HG02642 (cell line): ENCODE results near the gene OR51T1.
"Not testable (repeated sequence)": the region's sequence is repeated elsewhere in the genome, so short reads cannot be mapped to it uniquely, and the experiment has no call there.

Experiments used
- ATAC-seq: cut with Tn5 transposase; IDR thresholded peaks from one replicate; pipeline ENCODE4 v1.9.1; 2021; ENCODE audit warnings: mild to moderate bottlenecking; ENCODE audit not compliant: unreplicated experiment, poor library complexity

Gene OR51T1, protein sequence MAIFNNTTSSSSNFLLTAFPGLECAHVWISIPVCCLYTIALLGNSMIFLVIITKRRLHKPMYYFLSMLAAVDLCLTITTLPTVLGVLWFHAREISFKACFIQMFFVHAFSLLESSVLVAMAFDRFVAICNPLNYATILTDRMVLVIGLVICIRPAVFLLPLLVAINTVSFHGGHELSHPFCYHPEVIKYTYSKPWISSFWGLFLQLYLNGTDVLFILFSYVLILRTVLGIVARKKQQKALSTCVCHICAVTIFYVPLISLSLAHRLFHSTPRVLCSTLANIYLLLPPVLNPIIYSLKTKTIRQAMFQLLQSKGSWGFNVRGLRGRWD

DNA sequence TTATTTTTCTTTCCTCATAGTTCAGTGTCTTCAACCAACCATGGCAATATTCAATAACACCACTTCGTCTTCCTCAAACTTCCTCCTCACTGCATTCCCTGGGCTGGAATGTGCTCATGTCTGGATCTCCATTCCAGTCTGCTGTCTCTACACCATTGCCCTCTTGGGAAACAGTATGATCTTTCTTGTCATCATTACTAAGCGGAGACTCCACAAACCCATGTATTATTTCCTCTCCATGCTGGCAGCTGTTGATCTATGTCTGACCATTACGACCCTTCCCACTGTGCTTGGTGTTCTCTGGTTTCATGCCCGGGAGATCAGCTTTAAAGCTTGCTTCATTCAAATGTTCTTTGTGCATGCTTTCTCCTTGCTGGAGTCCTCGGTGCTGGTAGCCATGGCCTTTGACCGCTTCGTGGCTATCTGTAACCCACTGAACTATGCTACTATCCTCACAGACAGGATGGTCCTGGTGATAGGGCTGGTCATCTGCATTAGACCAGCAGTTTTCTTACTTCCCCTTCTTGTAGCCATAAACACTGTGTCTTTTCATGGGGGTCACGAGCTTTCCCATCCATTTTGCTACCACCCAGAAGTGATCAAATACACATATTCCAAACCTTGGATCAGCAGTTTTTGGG, at the start of gene OR51T1:
TSS of gene OR51T1 (plus strand) at position 41 of the 641 bp plus-strand sequence. CDS start at position 41, 0 bp downstream.
- no peak for ATAC-seq

DNA sequence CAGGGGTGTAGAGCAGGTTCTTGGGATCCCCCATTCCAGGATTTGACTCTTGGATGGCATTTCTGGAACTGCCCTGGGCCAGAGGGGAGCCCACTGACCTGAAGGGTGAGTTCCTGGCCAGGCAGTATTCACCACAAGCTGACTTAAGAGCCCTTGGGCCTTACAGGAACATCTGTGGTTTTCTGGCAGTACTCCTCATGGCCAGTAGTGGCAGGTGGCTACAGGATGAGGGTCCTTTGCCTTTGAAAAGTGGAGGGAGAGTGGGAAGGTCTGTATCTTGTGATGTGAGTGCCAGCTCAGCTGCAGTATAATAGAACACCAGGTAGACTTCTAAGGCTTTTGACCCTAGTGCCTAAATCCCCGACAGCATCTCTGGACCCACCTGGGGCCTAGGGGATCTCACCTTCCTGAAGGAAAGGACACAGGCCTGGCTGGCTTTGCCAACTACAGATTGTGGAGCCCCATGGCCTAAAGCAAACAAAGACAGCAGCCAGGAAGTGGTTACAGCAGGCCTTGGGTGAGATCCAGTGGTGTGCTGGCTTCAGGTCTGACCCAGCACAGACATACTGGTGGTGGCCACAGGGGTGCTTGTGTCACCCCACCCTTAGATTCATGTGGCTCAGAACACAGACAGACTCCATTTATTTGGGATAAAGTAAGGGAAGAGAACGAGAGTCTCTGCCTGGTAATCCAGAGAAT, 41.7 kb upstream of the OR51T1 start:
- ATAC-seq: no peak

DNA sequence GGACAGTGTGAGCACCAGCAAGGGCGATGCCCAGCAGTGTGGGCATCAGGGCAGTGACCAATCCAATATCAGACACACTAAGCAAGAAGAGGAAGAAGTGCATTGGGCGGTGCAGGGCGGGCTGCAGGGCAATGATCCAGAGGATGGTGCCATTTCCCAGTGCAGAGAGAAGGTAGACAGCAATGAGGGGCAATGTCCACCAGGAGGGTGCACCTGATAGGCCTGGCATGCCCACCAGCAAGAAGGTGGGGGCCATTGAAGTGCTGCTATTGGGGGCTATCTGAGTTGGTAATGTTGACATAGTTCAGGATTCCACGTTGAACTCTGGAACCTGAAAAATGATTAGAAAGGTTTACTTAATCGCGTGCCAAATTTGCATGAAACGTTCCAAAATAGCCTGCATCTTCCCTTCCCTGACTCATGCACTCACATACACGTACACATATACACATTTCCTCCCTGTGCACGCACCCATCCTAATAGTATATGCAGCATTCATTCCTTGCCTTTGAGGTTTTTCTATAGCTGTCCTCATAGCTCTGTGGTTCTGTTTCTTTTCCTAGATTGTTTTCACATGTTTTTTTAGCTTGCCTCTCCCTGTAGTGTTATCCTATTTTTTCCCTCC, 32.7 kb upstream of the OR51T1 start, which contains the start of gene OR51S1:
TSS of gene OR51S1 (minus strand) at position 301 of the 625 bp plus-strand sequence. CDS start at position 301, 0 bp downstream.
- ATAC-seq: no peak

DNA sequence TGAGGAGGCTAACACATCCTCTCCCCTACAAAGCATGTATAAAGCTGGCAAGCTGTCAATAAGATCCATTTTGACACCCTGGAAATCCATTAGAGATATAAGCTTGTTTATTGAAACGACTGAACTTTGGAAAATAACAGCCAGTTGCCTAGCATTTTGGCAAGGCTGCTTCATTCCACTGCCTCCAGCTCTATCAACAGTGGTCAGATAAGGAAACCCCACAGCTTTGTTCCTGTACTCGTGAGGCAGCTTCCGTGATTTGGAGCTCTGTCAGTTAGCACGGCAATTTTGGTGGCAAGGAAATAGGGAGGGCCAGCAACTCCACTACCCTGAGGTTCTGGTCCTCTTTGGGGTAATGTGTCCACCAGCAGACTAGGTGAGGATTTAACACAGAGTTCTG, 30.7 kb upstream of the OR51T1 start:
- no peak for ATAC-seq

DNA sequence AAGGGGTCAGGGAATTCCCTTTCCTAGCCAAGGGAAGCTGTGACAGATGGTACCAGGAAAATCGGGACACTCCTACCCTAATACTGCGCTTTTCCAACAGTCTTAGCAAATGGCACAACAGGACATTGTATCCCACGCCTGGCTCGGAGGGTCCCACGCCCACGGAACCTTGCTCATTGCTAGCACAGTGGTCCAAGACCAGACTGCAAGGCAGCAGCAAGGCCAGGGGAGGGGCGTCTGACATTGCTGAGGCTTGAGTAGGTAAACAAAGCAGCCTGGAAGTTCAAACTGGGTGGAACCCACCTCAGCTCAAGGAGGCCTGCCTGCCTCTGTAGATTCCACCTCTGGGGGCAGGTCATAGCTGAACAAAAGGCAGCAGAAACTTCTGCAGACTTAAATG, 27.4 kb upstream of the OR51T1 start:
- not testable (repeated sequence) for ATAC-seq

DNA sequence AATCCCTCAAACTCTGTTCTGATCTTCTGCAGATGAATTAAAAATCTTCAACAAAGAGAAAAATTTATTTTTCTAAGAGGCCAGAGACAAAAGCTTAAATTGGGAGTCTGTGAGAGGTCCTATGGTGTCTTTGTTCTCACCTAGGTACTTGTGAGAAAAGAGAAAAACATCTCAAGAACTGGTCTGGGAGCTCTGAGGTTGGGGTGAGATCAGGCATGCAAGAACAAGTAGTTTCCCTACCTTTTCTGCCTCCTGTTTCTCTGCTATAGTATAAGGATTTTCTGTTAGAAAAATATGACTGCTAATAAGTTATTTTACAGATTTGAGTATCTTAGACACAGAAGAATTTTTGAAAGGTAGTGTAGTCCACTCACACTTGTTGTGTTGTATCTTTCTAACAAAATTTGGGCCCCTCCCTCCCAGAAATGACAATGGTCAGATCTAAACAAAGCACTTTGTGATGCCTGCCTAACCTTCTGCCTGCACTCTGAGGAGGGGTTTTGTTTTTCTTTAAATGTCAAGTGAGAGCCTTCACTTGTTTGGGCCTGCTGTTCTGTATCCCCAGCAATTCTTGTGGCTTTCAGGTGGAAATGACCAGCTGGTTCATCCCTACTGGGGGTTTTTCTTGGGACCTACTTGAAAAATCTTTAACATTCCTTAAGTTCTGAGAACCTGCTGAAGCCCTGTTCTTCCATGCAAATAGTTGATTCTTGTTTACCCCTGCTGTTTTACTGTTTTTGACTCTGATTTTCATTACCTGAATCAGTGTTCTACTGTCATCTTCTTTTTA, 19.1 kb upstream of the OR51T1 start:
- ATAC-seq: no peak

DNA sequence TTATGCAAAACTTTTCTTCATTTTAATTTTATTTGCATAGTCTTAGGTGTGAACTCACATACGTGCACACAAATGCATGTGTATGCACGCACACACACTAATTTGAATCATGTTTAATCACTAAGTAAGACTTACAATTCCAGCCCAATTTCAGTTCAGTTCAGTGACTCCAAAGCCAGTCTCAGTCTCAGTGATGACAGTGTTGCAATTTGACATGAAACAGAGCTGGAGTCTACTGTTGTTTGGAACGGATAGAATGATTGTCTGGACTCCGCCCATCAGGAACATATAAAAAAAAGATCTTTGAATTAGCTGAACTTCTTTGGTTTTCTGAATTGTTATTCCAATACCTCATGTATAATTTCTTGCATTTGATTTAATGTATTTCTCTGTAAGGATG, 17.8 kb upstream of the OR51T1 start:
- ATAC-seq: no peak

DNA sequence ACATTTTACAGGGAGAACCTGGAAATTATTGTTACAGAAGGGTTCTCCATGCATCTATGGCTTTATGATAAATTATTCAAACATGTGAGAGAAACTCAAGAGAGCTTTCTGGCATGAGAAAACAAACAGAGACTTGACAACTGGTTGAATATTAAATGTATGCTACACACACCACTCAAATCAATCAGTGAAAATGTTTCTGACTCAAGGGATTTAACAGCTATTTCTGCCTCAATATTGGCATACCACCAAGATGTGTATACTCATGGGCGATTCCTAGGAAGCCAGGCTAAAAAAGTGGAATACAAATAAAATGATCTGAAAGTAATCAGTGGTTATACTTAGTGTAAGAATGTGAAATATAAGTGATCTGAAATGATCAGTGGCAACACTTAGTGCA, 15.8 kb upstream of the OR51T1 start:
- ATAC-seq: no peak

DNA sequence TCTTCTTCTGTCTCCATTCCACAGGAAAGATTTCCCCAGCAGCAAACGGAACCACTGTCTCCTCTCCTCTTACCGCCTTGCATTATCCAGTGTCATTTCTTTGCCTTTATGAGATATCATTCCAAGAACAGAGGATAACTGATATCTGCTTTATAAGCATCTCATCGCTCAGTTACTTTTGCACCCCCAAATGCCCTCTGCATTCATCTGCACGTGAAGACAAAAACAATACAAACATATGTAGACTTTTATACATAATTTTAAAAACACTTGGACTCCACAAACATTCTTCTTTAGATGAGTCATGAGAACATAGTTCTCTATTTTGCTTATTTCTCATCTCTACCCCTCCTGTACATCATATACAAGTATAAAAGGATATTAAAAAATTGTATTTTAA, 512 bp upstream of the OR51T1 start:
- ATAC-seq: no peak

DNA sequence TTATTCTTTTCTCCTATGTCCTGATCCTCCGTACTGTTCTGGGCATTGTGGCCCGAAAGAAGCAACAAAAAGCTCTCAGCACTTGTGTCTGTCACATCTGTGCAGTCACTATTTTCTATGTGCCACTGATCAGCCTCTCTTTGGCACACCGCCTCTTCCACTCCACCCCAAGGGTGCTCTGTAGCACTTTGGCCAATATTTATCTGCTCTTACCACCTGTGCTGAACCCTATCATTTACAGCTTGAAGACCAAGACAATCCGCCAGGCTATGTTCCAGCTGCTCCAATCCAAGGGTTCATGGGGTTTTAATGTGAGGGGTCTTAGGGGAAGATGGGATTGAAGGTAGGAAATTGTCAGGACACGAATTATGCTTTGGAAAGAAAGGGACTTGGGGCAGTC, 843 bp downstream of the OR51T1 start:
- no peak for ATAC-seq

DNA sequence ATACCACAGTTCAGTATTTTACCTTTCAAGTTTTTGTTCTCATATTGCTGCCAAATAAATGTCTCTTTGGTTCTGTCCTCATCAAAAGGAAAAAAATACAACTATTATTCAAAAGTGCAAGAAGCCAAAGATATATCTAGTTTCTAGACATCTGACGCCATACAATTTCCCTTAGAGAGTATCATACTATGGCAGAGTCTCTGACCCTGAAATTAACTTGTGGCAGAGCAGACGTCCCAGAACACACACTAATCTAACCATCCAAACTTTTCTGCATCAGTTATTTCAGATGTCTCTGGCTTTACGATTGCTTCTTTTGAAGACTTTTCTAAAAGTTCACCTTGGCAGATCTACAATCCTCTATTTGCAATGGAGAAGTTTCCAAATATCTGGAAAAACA, 2.7 kb downstream of the OR51T1 start:
- no peak for ATAC-seq

DNA sequence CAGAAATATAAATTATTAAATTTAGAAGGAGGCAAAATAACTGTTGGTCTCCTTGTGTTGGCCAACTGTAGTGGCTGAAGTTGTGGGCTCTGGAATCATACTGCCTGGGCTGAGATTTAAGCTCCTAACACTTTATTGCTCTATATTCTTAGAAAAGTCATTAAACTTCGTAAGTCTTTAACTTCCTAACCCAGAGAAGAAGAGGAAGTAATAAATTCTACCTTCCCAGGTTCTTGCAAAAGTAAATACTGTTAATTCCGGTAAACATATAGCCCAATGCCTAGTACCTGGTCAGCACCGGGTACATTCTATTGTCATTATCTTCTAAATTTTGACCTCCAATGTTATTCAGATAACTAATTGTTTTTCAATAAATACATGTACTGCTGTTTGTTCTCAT, 4.5 kb downstream of the OR51T1 start:
- no peak for ATAC-seq

DNA sequence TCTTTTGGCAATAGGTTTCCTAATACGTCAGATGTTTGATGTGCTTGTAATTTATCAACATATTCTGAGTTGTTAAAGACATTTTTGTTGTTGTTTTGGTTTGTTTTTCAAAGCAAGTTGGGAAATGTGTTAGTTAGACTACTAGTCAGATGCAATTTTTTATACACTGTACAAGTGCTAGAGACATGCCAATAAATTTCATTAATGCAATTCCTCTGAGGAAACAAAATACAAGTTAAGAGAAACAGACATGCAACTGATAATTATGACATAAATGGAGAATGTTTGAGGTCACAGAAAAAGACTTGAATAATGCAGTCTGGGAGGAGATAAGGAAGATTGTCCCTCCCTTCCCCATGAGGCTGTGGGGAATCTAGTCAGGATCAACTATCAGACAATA, 5.9 kb downstream of the OR51T1 start:
- no peak for ATAC-seq

DNA sequence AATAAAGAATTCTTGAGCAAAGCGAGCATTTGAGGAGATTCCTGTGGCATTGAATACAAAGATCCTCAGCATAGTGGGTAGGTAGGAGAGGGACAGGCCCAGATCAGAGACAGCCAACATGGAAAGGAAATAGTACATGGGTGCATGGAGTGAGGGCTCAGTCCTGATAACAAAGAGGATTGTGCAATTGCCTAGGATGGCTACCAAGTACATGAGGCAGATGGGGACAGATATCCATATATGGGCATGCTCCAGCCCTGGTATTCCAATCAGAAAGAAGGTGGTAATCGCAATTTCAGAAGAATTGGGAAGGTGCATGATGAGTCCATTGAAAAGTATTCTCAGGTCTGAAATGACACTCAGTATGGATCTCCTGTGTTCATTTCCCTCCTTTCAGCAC, 8.6 kb downstream of the OR51T1 start:
- no peak for ATAC-seq

DNA sequence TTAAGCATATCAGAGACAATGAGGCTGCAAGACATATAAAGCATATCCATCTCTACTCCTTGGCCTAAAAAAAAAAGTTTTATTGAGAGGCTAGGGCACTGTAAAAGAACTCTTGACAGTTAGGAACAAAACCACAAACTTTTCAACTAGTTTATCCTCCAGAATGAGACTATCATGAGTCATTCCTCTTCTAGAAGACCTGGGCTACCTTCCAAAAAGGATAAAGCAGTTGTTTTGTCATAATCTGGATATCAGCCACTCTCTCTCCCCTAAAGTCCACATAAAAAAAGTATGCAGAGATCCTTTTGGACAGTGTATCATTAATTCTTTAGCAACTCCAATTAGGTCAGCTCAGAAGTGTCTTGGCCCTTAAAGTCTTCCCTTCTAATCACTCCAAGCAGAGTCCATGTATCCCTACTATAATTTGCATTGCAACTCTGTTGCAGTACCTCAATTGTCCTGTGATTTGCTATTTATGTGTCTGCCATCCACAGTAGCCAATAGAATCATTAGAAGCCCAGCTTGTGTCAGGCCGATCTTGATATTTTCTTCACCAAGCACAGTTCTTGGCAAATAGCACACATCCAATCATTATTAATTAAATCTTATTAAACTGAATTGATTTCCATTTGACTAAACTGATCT, 10.4 kb downstream of the OR51T1 start:
- ATAC-seq: no peak

DNA sequence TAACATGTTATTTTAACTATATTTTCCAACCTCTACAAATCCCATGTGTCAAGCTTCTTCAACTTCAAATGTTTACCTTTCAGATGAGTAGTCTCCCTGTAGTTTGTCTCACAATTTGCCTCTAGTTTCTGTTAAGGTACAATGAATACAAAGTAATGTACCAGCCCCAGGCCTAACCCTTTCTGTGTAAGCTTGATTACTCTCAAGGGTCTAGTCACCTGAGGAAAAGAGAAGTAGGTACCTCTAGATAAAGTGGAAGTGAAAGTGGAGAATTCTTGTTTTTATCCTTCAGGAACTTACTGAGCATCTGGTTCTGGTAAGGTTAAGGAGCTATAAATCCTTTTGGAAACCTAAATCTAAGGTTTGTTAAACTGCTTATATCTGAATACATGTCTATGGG, 21.8 kb downstream of the OR51T1 start, which contains the start of gene OR51A7:
TSS of gene OR51A7 (plus strand) at position 300 of the 400 bp plus-strand sequence. CDS start 3,587 bp downstream, outside the sequence.
- no peak for ATAC-seq

DNA sequence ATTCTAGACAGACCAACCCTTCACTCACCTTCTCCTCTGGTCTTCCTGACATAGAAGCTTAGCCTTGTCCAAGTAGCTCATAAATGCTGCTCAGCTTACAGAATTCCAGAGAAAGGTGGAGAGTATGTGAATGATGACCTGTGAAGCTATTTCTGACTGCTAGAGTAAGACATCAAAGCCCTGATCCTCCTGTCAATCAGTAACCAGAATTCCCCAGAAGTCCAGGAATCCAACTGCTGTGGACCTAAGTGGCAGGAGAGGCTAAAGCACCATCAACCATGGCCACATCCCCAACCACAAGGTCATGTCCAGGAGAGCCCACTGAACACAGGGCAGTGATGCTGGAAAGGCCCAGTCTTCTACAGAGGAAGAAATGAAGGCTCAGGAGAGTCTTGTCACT, 34.9 kb downstream of the OR51T1 start:
- no peak for ATAC-seq

DNA sequence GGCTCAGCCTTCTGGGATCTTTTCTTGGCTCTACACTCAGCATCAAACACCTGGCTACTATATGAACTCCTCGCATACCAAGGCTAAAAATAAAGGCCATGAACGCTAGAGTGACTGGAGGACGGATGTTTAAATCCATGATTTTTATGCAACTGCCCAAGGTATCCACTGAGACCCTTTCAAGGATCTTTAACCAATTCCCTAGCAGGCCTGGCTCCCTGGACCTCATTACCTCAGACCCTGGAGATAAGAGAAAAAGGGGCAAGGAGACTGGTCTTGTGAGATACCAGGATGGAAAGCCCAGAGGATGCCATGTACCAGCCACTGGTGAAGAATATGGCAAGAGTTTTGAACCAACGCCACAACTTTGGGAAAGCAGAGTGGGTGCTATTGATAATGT, 37.5 kb downstream of the OR51T1 start, which contains the start of gene OR51G2:
TSS of gene OR51G2 (minus strand) at position 101 of the 400 bp plus-strand sequence. CDS start 3,687 bp downstream, outside the sequence.
- ATAC-seq: no peak

DNA sequence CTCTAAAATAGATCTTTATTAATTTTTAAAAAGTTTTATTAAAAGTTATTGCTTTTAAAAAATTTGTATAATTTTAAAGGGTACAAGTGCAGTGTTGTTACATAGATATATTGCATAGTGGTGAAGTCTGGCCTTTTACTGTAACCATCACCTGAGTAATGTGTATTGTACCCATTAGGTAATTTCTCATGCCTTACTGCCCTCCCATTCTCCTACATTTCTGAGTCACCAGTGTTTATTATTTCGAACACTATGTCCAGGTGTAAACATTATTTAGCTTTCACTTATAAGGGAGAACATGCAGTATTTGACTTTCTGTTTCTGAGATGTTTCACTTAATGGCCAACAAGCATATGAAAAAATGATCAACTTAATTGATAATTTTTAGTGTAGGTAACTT, 40.1 kb downstream of the OR51T1 start:
- no peak for ATAC-seq
